Gastrocnemius medialis (tissue), 4 donors: ENCODE data around the gene SLC25A26. TPM values are rescaled to one million over a fixed set of nuclear protein-coding genes. Genes with fewer than 3 reads are reported as not detected.
"Not testable (repeated sequence)": the region's sequence is repeated elsewhere in the genome, so short reads cannot be mapped to it uniquely, and the experiment has no call there.

Experiments
- ATAC-seq, 2 donors: fragments of 150-250 bp; one replicate each; pipeline ENCODE4 v1.9.1; 2016
- DNase-seq, 2 donors: peaks; one replicate each; pipeline ENCODE4 v3.0.0-alpha.2; 2019
- H3K27ac ChIP-seq, 4 donors: fragments of 200-600 bp; sonication (generic); 1 replicate in 1 of 4; 2 replicates in 3 of 4; pipeline ENCODE4 v1.5.1; 2016 to 2018; ENCODE audit warnings: mild to moderate bottlenecking in 2 of 4, moderate library complexity in 1 of 4
- H3K27me3 ChIP-seq, 3 donors: fragments of 200-600 bp; sonication (generic) in 2 of 3; 1 replicate in 1 of 3; 2 replicates in 2 of 3; pipeline versions ENCODE4 v1.5.1 to v1.6.0; 2016 to 2019; ENCODE audit warnings: mild to moderate bottlenecking in 1 of 3, moderate library complexity in 1 of 3
- H3K36me3 ChIP-seq, 2 donors: fragments of 200-600 bp; sonication (generic) in 1 of 2; one replicate each; pipeline ENCODE4 v1.5.1; 2017 to 2018
- H3K4me1 ChIP-seq, 2 donors: fragments of 200-600 bp; sonication (generic) in 1 of 2; one replicate each; pipeline ENCODE4 v1.5.1; 2016 to 2017; ENCODE audit warnings: mild to moderate bottlenecking in 2 of 2
- H3K4me3 ChIP-seq, 4 donors: fragments of 200-600 bp; sonication (generic) in 3 of 4; 1 replicate in 1 of 4; 2 replicates in 3 of 4; pipeline ENCODE4 v1.5.1; 2016 to 2019; ENCODE audit warnings: mild to moderate bottlenecking in 2 of 4
- H3K9me3 ChIP-seq, 3 donors: fragments of 200-600 bp; sonication (generic) in 2 of 3; 1 replicate in 1 of 3; 2 replicates in 2 of 3; pipeline ENCODE4 v1.5.1; 2016 to 2019
- POLR2A ChIP-seq, 2 donors: fragments of 450-650 bp; IDR thresholded peaks; one replicate each; pipeline ENCODE4 v1.6.1; 2017; ENCODE audit warnings: antibody characterized with exemption in 2 of 2, mild to moderate bottlenecking in 2 of 2, moderate library complexity in 2 of 2
- in situ Hi-C, 4 donors: fragments of 200-750 bp; cut with MboI; loops; one replicate each; pipeline versions ENCODE4 v1.15.0 to v1.8.0; 2017; ENCODE audit warnings: low sequenced_read_pairs in 4 of 4
- intact Hi-C: fragments of 100-400 bp; cut with DNase I; formaldehyde crosslinking; loops from one replicate; pipeline ENCODE4 v1.15.1; 2023; ENCODE audit warnings: low total_unique reads
- total RNA-seq, 4 donors: library from RNA; depleted of rRNA; stranded (reverse); fragments of >200 nt; gene quantifications; one replicate each; pipeline versions ENCODE4 v1.1.0 to v1.2.3, GENCODE V29; 2016
- TF ChIP-seq, protein P1 (sequence below), 5 experiments: fragments of 450-650 bp in 3 of 5; fragments of 200-600 bp in 2 of 5; sonication (generic) in 2 of 5; IDR thresholded peaks in 4 of 5; conservative IDR thresholded peaks in 1 of 5; 1 replicate in 4 of 5; 2 replicates in 1 of 5; pipeline ENCODE4 v1.5.1; 2016 to 2019; ENCODE audit warnings: antibody characterized with exemption in 5 of 5, mild to moderate bottlenecking in 3 of 5, moderate library complexity in 3 of 5

SLC25A26 gene
- total RNA-seq, 4 donors from 2014 or later, result 24.1 to 44.3 (median 32.4) TPM

GRCh38 chr3:66419036-66419435 lies 198.2 kb downstream of the SLC25A26 start:
- DNase-seq (no peak), ATAC-seq (no peak)
- H3K4me3 ChIP-seq, result peak overlapping the region in 1 of 4 donors; percentile 22
- H3K36me3 ChIP-seq, result no peaks in the 10 kb centered on the region
- no peaks in the 10 kb centered on the region for H3K9me3 ChIP-seq
- intact Hi-C loops (loop anchor here (2.0 kb wide), 1 partner anchor 80 kb away; no protein-coding TSS in a partner anchor), in situ Hi-C loops (no loop called here)
- no peak for TF ChIP-seq POLR2A (IDR thresholded peaks at IDR 0.05)
- TF ChIP-seq, protein P1, sequence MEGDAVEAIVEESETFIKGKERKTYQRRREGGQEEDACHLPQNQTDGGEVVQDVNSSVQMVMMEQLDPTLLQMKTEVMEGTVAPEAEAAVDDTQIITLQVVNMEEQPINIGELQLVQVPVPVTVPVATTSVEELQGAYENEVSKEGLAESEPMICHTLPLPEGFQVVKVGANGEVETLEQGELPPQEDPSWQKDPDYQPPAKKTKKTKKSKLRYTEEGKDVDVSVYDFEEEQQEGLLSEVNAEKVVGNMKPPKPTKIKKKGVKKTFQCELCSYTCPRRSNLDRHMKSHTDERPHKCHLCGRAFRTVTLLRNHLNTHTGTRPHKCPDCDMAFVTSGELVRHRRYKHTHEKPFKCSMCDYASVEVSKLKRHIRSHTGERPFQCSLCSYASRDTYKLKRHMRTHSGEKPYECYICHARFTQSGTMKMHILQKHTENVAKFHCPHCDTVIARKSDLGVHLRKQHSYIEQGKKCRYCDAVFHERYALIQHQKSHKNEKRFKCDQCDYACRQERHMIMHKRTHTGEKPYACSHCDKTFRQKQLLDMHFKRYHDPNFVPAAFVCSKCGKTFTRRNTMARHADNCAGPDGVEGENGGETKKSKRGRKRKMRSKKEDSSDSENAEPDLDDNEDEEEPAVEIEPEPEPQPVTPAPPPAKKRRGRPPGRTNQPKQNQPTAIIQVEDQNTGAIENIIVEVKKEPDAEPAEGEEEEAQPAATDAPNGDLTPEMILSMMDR (IDR thresholded peaks at IDR 0.05 in 4 of 5, conservative IDR thresholded peaks at IDR 0.05 in 1 of 5), result no peak
- H3K27me3 ChIP-seq, result no peaks in the 10 kb centered on the region
- peaks cover 40 to 51% of the 10 kb centered on the region in 2 donors for H3K4me1 ChIP-seq
- peak overlapping the region; percentile 70 to 91 (median 82) for H3K27ac ChIP-seq

DNA sequence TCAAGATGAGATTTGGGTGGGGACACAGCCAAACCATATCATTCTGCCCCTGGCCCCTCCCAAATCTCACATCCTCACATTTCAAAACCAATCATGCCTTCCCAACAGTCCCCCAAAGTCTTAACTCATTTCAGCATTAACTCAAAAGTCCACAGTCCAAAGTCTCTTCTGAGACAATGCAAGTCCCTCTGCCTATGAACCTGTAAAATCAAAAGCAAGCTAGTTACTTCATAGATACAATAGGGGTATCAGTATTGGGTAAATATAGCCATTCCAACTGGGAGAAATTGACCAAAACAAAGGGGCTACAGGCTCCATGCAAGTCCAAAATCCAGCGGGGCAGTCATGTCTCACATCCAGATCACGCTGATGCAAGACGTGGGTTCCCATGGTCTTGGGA lies 200.3 kb downstream of the SLC25A26 start:
- DNase-seq, in situ Hi-C loops: not testable (repeated sequence)
- H3K4me1 ChIP-seq, result peaks cover 51 to 57% of the 10 kb centered on the region in 2 donors

DNA sequence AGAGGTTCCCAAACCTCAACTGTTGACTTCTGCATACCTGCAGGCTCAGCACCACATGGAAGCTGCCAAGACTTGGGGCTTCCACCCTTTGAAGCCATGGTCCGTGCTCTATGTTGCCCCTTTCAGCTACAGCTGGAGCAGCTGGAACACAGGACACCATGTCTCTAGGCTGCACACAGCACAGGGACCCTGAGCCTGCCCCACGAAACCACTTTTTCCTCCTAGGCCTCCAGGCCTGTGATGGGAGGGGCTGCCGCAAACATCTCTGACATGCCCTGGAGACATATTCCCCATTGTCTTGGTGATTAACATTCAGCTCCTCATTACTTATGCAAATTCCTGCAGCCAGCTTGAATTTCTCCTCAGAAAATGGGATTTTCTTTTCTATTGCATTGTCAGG lies 201.1 kb downstream of the SLC25A26 start:
- DNase-seq, H3K9me3 ChIP-seq, in situ Hi-C loops, intact Hi-C loops, H3K36me3 ChIP-seq, H3K27me3 ChIP-seq, H3K27ac ChIP-seq, ATAC-seq, H3K4me3 ChIP-seq: not testable (repeated sequence)
- H3K4me1 ChIP-seq, result peaks cover 47 to 52% of the 10 kb centered on the region in 2 donors

More for the DNA sequence above, 200.3 kb downstream of the SLC25A26 start:
- H3K4me3 ChIP-seq, intact Hi-C loops, H3K9me3 ChIP-seq, H3K27me3 ChIP-seq, H3K27ac ChIP-seq, H3K36me3 ChIP-seq, ATAC-seq: not testable (repeated sequence)

DNA sequence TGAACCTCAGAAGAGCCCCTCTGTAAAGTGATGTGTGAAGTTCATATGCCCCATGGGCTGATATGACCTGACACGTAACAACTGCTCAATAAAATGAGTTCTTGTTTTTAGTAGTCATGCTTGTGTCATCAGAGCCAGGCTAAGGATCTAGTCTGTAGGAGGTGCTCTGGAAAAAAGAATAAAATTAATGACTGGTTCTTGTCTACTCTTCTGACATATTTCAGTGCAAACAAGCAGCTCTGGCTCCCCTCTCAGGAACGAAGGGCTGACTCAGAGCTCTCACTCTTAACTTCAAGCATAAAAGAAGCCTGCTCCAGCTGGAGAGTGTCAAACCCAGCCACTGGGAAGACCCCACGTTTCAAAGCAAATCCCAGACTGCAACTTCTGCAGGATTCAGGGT lies 203.0 kb downstream of the SLC25A26 start:
- Histone ChIP-seq H3K4me3 (no peak overlapping the region), H3K4me1 (peaks cover 51 to 52% of the 10 kb centered on the region in 2 donors), H3K9me3 (no peaks in the 10 kb centered on the region), H3K27ac (peak overlapping the region in 3 of 4 donors; percentile 9 to 90 (median 77)), H3K36me3 (no peaks in the 10 kb centered on the region), H3K27me3 (no peaks in the 10 kb centered on the region)
- in situ Hi-C loops, result no loop called here
- DNase-seq (no peak), ATAC-seq (no peak)
- TF ChIP-seq, protein P1 (IDR thresholded peaks at IDR 0.05 in 4 of 5, conservative IDR thresholded peaks at IDR 0.05 in 1 of 5), result no peak
- no peak for TF ChIP-seq POLR2A (IDR thresholded peaks at IDR 0.05)
- intact Hi-C loops, result no loop called here

GRCh38 chr3:66425032-66425431 lies 204.2 kb downstream of the SLC25A26 start:
- no peaks in the 10 kb centered on the region for H3K36me3 ChIP-seq
- H3K9me3 ChIP-seq, result no peaks in the 10 kb centered on the region
- TF ChIP-seq, protein P1 (IDR thresholded peaks at IDR 0.05 in 4 of 5, conservative IDR thresholded peaks at IDR 0.05 in 1 of 5), result no peak
- TF ChIP-seq POLR2A (IDR thresholded peaks at IDR 0.05), result no peak
- ATAC-seq (peak; percentile 62 to 80), DNase-seq (peak; percentile 81 to 90)
- in situ Hi-C loops (loop anchor here in 1 of 4 donors (5.0 kb wide), 1 partner anchor 72 kb away; no protein-coding TSS in a partner anchor), intact Hi-C loops (no loop called here)
- H3K27me3 ChIP-seq, result no peaks in the 10 kb centered on the region
- peak overlapping the region; percentile 77 to 90 (median 82) for H3K27ac ChIP-seq
- H3K4me1 ChIP-seq, result peaks cover 53 to 55% of the 10 kb centered on the region in 2 donors
- H3K4me3 ChIP-seq, result peak overlapping the region in 3 of 4 donors; percentile 2 to 17 (median 6)
